ENCODE data around the gene GPC4. TPM values are rescaled to one million over a fixed set of nuclear protein-coding genes. Genes with fewer than 3 reads are reported as not detected.
A peak's percentile ranks its signal among the peaks of the same experiment; 100 is the strongest.

GPC4 gene
- total and polyA plus RNA-seq, 2 experiments from 2014 or later, result 124 to 183 TPM

GRCh38 chrX:133375615-133376340 lies 39.5 kb downstream of the GPC4 start:
- DNase-seq (ENCODE audit: low spot score), result no peak
- Histone ChIP-seq H3F3A (replicated peaks; ENCODE audit: low read depth) (0 out of 2 replicates have a peak, but pooled peaks cover 2% of the 10 kb centered on the region), H3K27me3 (ENCODE audit: insufficient read depth) (no peaks in the 10 kb centered on the region), H4K20me1 (replicated peaks; ENCODE audit: insufficient read depth) (peaks cover 51% of the 10 kb centered on the region), H3K36me3 (ENCODE audit: insufficient read depth) (no peaks in the 10 kb centered on the region), H3K79me2 (replicated peaks; ENCODE audit: insufficient read depth) (peaks cover 100% of the 10 kb centered on the region), H2AFZ (no peak overlapping the region), H3K4me1 (ENCODE audit: insufficient read depth) (peaks cover 45% of the 10 kb centered on the region), H3K4me2 (no peak overlapping the region), H3K9me2 (ENCODE audit: insufficient read depth) (no peaks in the 10 kb centered on the region), H3K4me3 (no peak overlapping the region), H3K27ac (ENCODE audit: low read depth) (no peak overlapping the region)
- TF ChIP-seq ZNF331 (CRISPR knock-in tag; IDR thresholded peaks at IDR 0.05; ENCODE audit: low read depth) (no peak), JUNB (IDR thresholded peaks at IDR 0.05; ENCODE audit: unreplicated experiment) (no peak), EZH2 (IDR thresholded peaks at IDR 0.05; ENCODE audit: low read depth, unreplicated experiment) (no peak), EZH2phosphoT487 (IDR thresholded peaks at IDR 0.05; ENCODE audit: unreplicated experiment) (no peak), STAT1 (IDR thresholded peaks at IDR 0.05; ENCODE audit: unreplicated experiment) (no peak), ZNF114 (CRISPR knock-in tag; IDR thresholded peaks at IDR 0.05) (no peak), NANOG (IDR thresholded peaks at IDR 0.05; ENCODE audit: borderline replicate concordance) (no peak)
- TF ChIP-seq, protein P1, sequence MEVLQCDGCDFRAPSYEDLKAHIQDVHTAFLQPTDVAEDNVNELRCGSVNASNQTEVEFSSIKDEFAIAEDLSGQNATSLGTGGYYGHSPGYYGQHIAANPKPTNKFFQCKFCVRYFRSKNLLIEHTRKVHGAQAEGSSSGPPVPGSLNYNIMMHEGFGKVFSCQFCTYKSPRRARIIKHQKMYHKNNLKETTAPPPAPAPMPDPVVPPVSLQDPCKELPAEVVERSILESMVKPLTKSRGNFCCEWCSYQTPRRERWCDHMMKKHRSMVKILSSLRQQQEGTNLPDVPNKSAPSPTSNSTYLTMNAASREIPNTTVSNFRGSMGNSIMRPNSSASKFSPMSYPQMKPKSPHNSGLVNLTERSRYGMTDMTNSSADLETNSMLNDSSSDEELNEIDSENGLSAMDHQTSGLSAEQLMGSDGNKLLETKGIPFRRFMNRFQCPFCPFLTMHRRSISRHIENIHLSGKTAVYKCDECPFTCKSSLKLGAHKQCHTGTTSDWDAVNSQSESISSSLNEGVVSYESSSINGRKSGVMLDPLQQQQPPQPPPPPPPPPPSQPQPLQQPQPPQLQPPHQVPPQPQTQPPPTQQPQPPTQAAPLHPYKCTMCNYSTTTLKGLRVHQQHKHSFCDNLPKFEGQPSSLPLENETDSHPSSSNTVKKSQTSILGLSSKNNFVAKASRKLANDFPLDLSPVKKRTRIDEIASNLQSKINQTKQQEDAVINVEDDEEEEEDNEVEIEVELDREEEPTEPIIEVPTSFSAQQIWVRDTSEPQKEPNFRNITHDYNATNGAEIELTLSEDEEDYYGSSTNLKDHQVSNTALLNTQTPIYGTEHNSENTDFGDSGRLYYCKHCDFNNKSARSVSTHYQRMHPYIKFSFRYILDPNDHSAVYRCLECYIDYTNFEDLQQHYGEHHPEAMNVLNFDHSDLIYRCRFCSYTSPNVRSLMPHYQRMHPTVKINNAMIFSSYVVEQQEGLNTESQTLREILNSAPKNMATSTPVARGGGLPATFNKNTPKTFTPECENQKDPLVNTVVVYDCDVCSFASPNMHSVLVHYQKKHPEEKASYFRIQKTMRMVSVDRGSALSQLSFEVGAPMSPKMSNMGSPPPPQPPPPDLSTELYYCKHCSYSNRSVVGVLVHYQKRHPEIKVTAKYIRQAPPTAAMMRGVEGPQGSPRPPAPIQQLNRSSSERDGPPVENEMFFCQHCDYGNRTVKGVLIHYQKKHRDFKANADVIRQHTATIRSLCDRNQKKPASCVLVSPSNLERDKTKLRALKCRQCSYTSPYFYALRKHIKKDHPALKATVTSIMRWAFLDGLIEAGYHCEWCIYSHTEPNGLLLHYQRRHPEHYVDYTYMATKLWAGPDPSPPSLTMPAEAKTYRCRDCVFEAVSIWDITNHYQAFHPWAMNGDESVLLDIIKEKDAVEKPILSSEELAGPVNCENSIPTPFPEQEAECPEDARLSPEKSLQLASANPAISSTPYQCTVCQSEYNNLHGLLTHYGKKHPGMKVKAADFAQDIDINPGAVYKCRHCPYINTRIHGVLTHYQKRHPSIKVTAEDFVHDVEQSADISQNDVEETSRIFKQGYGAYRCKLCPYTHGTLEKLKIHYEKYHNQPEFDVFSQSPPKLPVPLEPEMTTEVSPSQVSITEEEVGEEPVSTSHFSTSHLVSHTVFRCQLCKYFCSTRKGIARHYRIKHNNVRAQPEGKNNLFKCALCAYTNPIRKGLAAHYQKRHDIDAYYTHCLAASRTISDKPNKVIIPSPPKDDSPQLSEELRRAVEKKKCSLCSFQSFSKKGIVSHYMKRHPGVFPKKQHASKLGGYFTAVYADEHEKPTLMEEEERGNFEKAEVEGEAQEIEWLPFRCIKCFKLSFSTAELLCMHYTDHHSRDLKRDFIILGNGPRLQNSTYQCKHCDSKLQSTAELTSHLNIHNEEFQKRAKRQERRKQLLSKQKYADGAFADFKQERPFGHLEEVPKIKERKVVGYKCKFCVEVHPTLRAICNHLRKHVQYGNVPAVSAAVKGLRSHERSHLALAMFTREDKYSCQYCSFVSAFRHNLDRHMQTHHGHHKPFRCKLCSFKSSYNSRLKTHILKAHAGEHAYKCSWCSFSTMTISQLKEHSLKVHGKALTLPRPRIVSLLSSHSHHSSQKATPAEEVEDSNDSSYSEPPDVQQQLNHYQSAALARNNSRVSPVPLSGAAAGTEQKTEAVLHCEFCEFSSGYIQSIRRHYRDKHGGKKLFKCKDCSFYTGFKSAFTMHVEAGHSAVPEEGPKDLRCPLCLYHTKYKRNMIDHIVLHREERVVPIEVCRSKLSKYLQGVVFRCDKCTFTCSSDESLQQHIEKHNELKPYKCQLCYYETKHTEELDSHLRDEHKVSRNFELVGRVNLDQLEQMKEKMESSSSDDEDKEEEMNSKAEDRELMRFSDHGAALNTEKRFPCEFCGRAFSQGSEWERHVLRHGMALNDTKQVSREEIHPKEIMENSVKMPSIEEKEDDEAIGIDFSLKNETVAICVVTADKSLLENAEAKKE (CRISPR knock-in tag; IDR thresholded peaks at IDR 0.05), result no peak
- TF ChIP-seq, protein P2, sequence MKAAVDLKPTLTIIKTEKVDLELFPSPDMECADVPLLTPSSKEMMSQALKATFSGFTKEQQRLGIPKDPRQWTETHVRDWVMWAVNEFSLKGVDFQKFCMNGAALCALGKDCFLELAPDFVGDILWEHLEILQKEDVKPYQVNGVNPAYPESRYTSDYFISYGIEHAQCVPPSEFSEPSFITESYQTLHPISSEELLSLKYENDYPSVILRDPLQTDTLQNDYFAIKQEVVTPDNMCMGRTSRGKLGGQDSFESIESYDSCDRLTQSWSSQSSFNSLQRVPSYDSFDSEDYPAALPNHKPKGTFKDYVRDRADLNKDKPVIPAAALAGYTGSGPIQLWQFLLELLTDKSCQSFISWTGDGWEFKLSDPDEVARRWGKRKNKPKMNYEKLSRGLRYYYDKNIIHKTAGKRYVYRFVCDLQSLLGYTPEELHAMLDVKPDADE (IDR thresholded peaks at IDR 0.05), result no peak
- H3K27ac Mint-ChIP-seq, result no peak overlapping the region
- H3K9me3 Mint-ChIP-seq, result no peaks in the 10 kb centered on the region
- peaks cover 3% of the 10 kb centered on the region; the same call in 2 of the 3 replicates for H3K36me3 Mint-ChIP-seq (ENCODE audit: low read depth)
- peaks cover 14% of the 10 kb centered on the region for H3K27me3 Mint-ChIP-seq (ENCODE audit: insufficient read depth, low read depth, poor library complexity)
- no peak overlapping the region; the same call in 2 of the 3 replicates for H3K4me3 Mint-ChIP-seq
- H3K4me1 Mint-ChIP-seq, result peaks cover 72% of the 10 kb centered on the region
- peak; percentile 68 for ATAC-seq

Data from GM23338 (cell line).